WTC11 (cell line): ENCODE results near the gene NUP58. TPM values are rescaled to one million over a fixed set of nuclear protein-coding genes. Genes with fewer than 3 reads are reported as not detected.

Experiments
- ATAC-seq: fragments of 200-7000 bp; cut with Tn5 transposase; 2 replicates; pipeline ENCODE4 v1.10.0; 2021; ENCODE audit warnings: mild to moderate bottlenecking, moderate library complexity
- CTCF ChIA-PET: fragments of 300-600 bp; sonication (Branson Sonifier 250); formaldehyde crosslinking; loops from one replicate; lab custom pipeline; 2021; ENCODE audit warnings: antibody characterized with exemption; lab: Charles Lee
- POLR2A ChIA-PET: fragments of 350-600 bp; sonication (Branson Sonifier 250); formaldehyde crosslinking; loops from one replicate; lab custom pipeline; 2021; ENCODE audit warnings: antibody characterized with exemption; lab: Charles Lee
- DNase-seq: peaks from one replicate; pipeline ENCODE4 v3.0.0; 2021; ENCODE audit warnings: low spot score
- H3K27ac Mint-ChIP-seq: 2 replicates; pipeline ENCODE4 v1.8.0; 2021; ENCODE audit warnings: mixed read lengths
- H3K27me3 Mint-ChIP-seq: 2 replicates; pipeline ENCODE4 v1.8.0; 2021; ENCODE audit warnings: low read depth, mild to moderate bottlenecking, moderate library complexity, mixed read lengths
- H3K36me3 Mint-ChIP-seq: 2 replicates; pipeline ENCODE4 v1.8.0; 2021; ENCODE audit warnings: mixed read lengths
- H3K4me1 Mint-ChIP-seq: 2 replicates; pipeline ENCODE4 v1.8.0; 2022; ENCODE audit warnings: mixed read lengths
- H3K4me3 Mint-ChIP-seq: 2 replicates; pipeline ENCODE4 v1.8.0; 2021; ENCODE audit warnings: mild to moderate bottlenecking, moderate library complexity, mixed read lengths
- H3K9me3 Mint-ChIP-seq: 2 replicates; pipeline ENCODE4 v1.8.0; 2021; ENCODE audit warnings: mixed read lengths
- ATF2 ChIP-seq: sonication (generic); formaldehyde crosslinking; IDR thresholded peaks from 2 replicates; pipeline ENCODE4 v1.8.1; 2022; ENCODE audit warnings: low read depth, missing genetic modification reagents, borderline replicate concordance
- CBFB ChIP-seq: sonication (generic); formaldehyde crosslinking; IDR thresholded peaks from 2 replicates; pipeline ENCODE4 v1.8.1; 2022; ENCODE audit warnings: mild to moderate bottlenecking, low read depth, missing genetic modification reagents
- CREB1 ChIP-seq: sonication (generic); formaldehyde crosslinking; IDR thresholded peaks from 2 replicates; pipeline ENCODE4 v1.8.0; 2023; ENCODE audit warnings: mild to moderate bottlenecking, missing genetic modification reagents
- CTCF ChIP-seq: fragments of 200-600 bp; IDR thresholded peaks from 2 replicates; pipeline ENCODE4 v1.8.0; 2022; ENCODE audit warnings: antibody characterized with exemption
- E2F5 ChIP-seq: sonication (generic); formaldehyde crosslinking; IDR thresholded peaks from 2 replicates; pipeline ENCODE4 v1.8.1; 2022; ENCODE audit warnings: mild to moderate bottlenecking, moderate library complexity, missing genetic modification reagents
- ELF4 ChIP-seq: sonication (generic); formaldehyde crosslinking; IDR thresholded peaks from 2 replicates; pipeline ENCODE4 v1.8.1; 2022; ENCODE audit warnings: low read depth, mild to moderate bottlenecking, moderate library complexity, missing genetic modification reagents
- ESRRA ChIP-seq: sonication (generic); formaldehyde crosslinking; IDR thresholded peaks from 2 replicates; pipeline ENCODE4 v1.8.1; 2022; ENCODE audit warnings: mild to moderate bottlenecking, missing genetic modification reagents, borderline replicate concordance
- FOXK1 ChIP-seq: sonication (generic); formaldehyde crosslinking; IDR thresholded peaks from 2 replicates; pipeline ENCODE4 v1.8.0; 2022; ENCODE audit warnings: mild to moderate bottlenecking, moderate library complexity, missing genetic modification reagents
- FOXP4 ChIP-seq: sonication (generic); formaldehyde crosslinking; IDR thresholded peaks from 2 replicates; pipeline ENCODE4 v1.8.0; 2022; ENCODE audit warnings: mild to moderate bottlenecking, missing genetic modification reagents
- GRHL2 ChIP-seq: fragments of 250-450 bp; sonication (Bioruptor Pico); IDR thresholded peaks from 2 replicates; pipeline ENCODE4 v1.8.0; 2022; ENCODE audit warnings: mild to moderate bottlenecking, moderate library complexity; ENCODE audit not compliant: insufficient replicate concordance, severe bottlenecking
- NFATC4 ChIP-seq: fragments of 250-450 bp; sonication (Bioruptor Pico); IDR thresholded peaks from 2 replicates; pipeline ENCODE4 v1.9.0; 2021; ENCODE audit warnings: mild to moderate bottlenecking
- TCF7 ChIP-seq: sonication (generic); formaldehyde crosslinking; IDR thresholded peaks from 2 replicates; pipeline ENCODE4 v1.8.0; 2022; ENCODE audit warnings: mild to moderate bottlenecking, low read depth, missing genetic modification reagents, moderate library complexity
- ZBTB43 ChIP-seq: sonication (generic); formaldehyde crosslinking; IDR thresholded peaks from 2 replicates; pipeline ENCODE4 v1.8.1; 2023; ENCODE audit warnings: mild to moderate bottlenecking, missing genetic modification reagents
- ZNF532 ChIP-seq: fragments of 250-450 bp; sonication (Bioruptor Pico); IDR thresholded peaks from 2 replicates; pipeline ENCODE4 v1.9.0; 2021; ENCODE audit warnings: mild to moderate bottlenecking, borderline replicate concordance
- ZSCAN18 ChIP-seq: fragments of 250-450 bp; sonication (Bioruptor Pico); IDR thresholded peaks from 2 replicates; pipeline ENCODE4 v2.1.2; 2022; ENCODE audit warnings: mild to moderate bottlenecking, moderate library complexity
- total RNA-seq: library from RNA; stranded (reverse); gene quantifications from 3 replicates; pipeline ENCODE4 v1.2.3, GENCODE V29; 2021

Gene NUP58
- total RNA-seq, 1 experiment from 2014 or later: 59.0 TPM

GRCh38 chr13:25384758-25385410 is 83.5 kb downstream of the NUP58 start (continued):
- TF ChIP-seq ZNF532 (no peak), CBFB (CRISPR knock-in tag) (no peak), FOXP4 (CRISPR knock-in tag) (no peak), FOXK1 (CRISPR knock-in tag) (no peak), ELF4 (CRISPR knock-in tag) (no peak), ESRRA (CRISPR knock-in tag) (no peak), CREB1 (CRISPR knock-in tag) (no peak), CTCF (no peak), ATF2 (CRISPR knock-in tag) (no peak), TCF7 (CRISPR knock-in tag) (no peak), ZSCAN18 (no peak)
- TF ChIP-seq, all 79 proteins: peak for 0

- Mint-ChIP-seq H3K27me3 (peaks cover 4% of the 10 kb centered on the region), H3K4me1 (peaks cover 18% of the 10 kb centered on the region), H3K9me3 (peaks cover 13% of the 10 kb centered on the region), H3K4me3 (no peak overlapping the region), H3K36me3 (peaks cover 8% of the 10 kb centered on the region; the same call in 1 of the 2 replicates), H3K27ac (no peak overlapping the region)
- POLR2A ChIA-PET: no interaction called here
- ATAC-seq (peak; percentile 44; the same call in 1 of the 2 replicates), DNase-seq (no peak)
- TF ChIP-seq ZBTB43 (CRISPR knock-in tag) (no peak), GRHL2 (no peak), E2F5 (CRISPR knock-in tag) (no peak), ELF4 (CRISPR knock-in tag) (no peak), NFATC4 (no peak)
- CTCF ChIA-PET: interaction anchor here (0.8 to 1.1 kb wide), 2 partner anchors 17 to 29 kb away, joined by 3 read pairs; no protein-coding TSS in a partner anchor
Observed at GRCh38 chr13:25391932-25392331, 90.5 kb downstream of the NUP58 start.
